A172 (cell line): Measurements from ENCODE around the gene AGFG2. TPM values are rescaled to one million over a fixed set of nuclear protein-coding genes. Genes with fewer than 3 reads are reported as not detected.
A peak's percentile ranks its signal among the peaks of the same experiment; 100 is the strongest.
"Not testable (repeated sequence)": the region's sequence is repeated elsewhere in the genome, so short reads cannot be mapped to it uniquely, and the experiment has no call there.

Experiments
- DNase-seq: peaks from one replicate; pipeline ENCODE4 v3.0.0-alpha.2; 2015; ENCODE audit warnings: low spot score
- total RNA-seq: library from RNA; depleted of rRNA; stranded (reverse); fragments of >200 nt; shearing (Covaris generic); gene quantifications from 2 replicates; pipeline ENCODE4 v1.2.3, GENCODE V29; 2014

The AGFG2 gene
- total RNA-seq, 1 experiment from 2014 or later = 6.8 TPM

DNA sequence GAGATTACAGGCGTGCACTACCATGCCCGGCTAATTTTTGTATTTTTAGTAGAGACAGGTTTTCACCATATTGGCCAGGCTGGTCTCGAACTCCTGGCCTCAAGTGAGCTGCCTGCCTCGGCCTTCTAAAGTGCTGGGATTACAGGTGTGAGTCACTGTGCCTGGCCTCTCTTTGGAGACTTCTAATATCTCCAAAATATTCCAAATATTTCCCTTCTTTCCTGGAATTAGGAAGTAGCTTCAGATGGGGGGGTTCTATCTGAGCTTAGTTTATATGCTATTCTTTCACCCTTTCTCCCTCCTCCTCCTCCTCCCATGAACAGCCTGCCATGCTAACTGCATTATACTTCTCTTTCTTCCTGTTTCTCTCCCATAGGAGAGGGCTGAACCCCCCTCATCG, 9.4 kb downstream of the AGFG2 start:
- DNase-seq = peak; percentile 25

DNA sequence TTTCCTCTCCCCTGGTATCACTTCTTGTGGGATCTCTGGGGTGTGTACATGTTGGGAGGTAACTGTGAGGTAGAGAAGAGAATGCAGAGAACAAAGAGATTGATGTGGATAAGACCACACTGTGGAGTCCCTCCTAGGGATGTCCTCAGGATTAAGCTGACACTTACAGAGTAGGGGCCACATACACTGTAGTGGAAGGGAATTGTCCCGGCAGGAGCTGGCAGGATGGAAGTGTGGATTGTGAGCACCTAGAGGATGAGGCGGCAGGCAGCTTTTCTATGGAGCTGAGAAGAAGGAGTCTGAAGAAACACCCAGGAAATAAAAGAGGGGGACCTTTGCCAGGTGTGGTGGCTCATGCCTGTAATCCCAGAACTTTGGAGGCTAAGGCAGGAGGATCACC, 13.5 kb downstream of the AGFG2 start:
- no peak for DNase-seq

DNA sequence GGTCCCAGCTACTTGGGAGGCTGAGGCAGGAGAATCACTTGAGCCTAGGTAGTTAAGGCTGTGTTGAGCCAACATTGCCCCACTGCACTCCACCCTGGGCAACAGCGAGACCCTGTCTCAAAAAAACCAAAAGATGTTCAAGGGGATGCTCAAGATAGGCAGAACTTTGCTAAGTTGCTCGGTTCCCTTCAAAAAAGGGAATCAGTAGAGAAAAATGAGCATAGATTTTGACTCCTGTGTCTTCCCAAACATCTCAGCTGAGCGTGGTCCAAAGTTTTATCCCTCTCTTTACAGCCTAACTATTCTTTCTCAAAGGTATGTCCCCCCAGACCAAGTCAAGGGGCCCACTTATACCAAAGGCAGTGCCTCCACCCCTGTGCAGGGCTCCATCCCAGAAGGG, 14.0 kb downstream of the AGFG2 start:
- no peak for DNase-seq

DNA sequence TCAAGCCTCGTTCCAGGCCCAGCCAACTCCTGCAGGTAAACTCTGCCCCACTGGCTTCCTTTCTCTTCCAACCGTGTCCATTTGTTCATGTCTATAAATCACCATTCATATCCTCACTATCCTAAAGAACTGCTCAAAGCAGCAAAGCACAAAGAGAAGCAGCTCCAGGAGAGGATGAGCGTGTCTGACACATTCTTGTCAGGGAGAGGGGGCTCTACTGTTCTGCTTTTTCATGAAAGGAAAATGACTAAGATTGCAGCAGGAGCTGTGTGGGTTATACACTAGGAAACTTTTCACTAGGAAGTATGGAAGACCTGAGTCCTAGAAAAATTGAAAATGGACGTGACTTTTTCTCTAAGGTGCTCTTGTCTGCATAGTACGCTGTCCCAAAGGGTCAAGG, 16.7 kb downstream of the AGFG2 start:
- no peak for DNase-seq

DNA sequence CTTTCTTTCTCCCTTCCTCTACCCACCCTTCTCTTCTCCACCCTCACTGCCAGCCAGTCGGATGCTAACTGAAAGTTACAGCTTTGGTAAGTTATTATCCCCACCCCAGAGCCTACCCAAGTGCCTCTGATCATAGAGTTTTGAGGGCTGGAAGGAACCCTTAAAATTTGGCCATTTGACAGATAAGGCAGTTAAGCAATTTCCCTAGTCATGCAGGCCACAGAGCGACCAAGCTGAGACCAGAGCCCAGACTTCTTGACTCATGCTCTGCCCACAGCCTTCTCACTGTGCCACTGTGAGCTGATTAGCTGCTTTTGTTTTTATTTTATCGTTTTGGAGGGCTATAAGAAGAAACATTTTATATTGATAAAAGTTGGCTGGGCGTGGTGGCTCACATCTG, 17.5 kb downstream of the AGFG2 start:
- DNase-seq = peak; percentile 24

DNA sequence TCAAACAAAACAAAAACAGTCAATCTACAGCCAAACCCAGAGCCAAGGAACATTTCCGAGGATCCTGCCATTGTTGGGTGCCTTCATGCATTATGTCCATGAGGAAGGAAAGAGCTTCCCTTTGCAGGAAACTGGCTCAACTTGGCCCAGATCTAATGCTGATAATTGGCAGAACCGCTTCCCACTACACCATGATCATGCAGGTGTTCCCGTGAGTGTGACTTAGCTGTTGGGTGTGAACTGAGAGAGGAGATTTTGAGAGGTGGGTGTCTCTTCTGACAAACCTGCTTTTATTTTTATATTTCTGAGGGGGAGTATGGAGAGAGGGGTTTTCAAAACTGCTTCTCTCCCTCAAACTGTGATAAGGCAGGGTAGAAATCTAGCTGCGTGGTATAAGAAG, 20.1 kb downstream of the AGFG2 start:
- no peak for DNase-seq

DNA sequence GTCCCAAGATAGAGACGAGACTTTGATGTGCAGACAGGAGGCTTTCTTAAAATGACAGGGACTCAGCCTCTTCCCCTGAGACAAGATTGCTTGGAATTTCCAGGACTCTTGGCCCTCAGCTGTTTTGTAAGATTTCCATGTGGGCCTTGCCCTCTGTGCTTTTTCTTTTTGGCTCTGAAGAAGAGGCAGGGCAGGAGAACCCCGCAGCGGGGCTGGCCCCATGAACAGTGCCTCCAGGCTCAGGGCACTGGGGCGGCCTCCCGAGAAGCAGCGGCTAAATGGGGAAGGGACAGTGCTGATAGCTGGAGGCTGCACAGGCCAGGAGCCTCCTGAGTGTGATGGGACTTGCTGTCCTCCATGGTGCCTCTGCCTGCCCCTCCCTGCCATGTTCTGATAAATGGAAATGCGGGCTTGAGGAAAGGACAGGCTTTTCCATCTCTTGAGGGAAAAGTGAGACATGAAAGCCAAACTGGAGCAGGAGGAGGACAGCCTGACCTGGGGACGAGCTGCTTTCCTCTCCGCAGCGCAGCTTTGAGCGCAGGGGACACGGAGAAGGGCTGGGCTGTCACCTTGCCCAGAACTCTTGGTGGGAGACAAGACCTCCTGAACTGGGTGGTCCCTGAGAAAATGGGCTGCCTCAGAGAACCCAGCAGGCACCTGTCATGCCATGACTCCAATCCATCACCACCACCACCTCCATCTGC, 22.6 kb downstream of the AGFG2 start:
- DNase-seq = no peak

DNA sequence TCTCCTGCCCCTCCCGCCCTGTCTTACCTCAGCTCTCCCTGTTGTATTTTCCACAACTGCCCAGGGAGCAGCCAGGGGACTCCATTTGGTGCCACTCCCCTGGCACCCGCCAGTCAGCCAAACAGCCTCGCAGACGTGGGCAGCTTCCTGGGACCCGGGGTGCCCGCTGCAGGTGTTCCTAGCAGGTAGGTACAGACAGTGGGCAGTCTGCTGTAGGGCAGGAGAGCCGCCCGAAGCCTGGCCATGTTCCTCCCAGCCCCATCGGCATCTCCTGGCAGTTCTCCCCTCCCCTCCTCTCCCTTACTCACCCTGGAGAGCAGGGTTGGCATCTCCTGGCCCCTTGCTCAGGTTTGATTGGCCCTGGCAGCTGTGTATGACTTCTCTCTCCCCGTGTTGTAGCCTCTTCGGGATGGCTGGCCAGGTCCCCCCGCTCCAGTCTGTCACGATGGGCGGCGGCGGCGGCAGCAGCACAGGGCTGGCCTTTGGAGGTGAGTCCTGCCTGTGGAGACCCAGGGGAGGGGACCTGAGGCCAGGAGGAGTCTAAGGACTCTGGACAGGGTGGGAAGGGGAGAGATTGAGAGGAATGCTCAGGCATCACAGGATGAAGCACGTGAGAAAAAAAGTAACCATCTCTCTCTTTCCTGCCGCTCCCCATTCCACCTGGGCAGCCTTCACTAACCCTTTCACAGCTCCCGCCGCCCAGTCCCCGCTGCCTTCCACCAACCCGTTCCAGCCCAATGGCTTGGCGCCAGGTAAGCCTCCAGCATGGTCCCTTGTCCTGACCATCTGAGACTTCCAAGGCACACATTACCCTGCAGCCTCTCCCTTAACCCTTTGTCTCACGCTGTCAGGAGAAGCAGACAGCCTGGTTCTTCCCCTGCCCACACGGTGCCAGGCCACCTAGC, 23.4 kb downstream of the AGFG2 start:
- no peak for DNase-seq

DNA sequence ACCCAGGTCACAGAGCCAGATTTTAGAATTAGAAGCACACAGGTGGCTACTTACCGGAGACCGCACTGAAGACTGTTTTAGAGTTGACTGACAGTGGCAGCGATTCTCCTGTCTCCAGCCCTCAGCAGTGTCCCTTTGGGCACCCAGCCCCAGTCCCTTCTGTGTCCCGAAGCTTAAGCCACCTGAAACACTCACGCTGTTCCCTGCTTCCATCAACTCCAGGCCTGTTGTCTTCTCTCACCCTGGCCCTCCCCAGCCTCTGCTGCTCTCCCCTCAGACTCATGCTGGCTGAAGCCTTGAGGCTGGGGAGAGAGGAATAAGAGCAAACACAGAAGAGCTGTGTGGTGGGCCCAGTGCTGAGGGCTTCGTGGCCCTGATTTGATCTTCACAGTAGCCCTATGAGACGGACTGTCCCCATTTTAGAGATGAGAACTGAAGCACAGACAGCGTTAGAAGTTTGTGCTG, 24.1 kb downstream of the AGFG2 start:
- no peak for DNase-seq

DNA sequence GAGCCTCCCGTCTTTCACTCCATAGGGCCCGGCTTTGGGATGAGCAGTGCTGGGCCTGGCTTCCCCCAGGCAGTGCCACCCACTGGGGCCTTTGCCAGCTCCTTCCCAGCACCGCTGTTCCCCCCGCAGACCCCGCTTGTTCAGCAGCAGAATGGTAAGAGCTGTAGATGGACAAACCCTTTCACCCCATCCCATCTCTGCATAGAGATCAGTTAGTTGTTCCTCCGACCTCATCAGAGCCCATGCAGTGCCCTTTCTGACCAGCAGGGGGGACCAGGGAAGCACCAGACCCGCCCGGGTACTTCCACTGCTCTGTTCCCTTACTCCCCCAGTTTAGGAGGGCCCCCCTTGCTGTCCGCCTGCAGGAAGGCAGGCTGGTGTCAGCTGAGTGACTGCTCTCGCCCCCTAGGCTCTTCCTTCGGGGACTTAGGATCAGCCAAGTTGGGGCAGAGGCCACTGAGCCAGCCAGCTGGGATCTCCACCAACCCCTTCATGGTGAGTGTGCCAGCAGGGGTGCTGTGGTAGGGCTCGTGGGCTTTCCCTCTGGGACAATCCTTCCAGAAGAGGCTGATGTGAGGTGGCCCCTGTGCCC, 24.9 kb downstream of the AGFG2 start:
- DNase-seq = peak; percentile 77

DNA sequence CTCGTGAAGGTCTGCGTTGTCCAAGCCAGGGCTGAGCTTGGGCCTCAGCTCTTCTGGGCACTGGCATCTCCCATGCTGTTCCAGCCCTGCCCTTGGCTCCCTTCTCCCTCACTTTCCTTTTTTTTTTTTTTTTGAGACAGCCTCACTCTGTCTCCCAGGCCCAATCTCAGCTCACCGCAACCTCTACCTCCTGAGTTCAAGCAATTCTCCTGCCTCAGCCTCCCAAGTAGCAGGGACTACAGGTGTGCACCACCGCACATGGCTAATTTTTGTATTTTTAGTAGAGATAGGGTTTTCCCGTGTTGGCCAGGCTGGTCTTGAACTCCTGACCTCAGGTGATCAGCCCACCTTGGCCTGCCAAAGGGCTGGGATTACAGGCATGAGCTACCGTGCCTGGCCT, 25.4 kb downstream of the AGFG2 start:
- DNase-seq = not testable (repeated sequence)

DNA sequence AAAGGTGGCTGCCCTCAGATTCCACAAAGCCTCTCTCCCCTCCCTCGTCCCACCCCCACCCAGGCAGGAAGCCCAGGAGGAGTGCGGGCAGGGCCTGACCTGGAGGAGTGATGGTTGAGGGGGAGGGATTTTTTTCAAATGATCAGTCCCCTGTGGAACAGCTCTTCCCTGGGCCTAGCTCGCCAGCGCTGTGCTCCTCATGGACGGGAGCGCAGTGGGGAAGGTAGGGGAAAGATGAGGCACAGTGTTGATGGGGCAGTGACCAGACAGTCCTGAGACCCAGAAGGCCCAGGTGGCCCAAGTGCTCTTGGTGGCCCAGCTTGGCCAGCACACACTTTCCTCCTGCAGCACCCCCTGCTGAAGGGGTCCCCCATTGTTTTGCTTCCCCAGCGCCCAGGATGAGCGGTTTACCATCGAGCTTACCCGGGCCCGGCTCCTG, 26.1 kb downstream of the AGFG2 start:
- DNase-seq = no peak

DNA sequence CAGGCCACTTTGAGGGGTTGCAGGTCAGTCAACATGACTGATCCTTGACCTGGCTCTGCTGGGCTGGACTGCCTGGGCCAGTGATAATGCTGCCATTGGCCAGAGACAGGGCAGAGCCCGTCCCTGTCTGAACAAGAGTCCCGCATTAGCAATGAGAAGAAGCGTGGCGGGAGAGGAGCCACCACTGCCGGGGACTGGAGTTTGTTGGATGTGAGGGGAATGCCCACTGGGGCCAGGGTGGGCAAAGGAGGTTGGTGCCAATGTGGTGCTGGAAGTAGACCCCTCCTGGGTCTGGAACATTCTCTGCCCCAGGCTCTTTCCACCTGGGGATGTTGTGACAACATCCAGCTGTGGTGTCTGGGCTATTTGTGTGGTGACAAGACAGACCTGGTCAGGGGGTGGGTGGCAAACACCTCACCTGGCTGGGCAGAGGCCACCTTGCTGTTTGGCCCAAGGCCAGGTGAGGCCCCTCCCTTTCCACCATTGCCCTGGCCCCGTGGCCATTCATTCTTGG, 27.1 kb downstream of the AGFG2 start:
- DNase-seq = no peak

DNA sequence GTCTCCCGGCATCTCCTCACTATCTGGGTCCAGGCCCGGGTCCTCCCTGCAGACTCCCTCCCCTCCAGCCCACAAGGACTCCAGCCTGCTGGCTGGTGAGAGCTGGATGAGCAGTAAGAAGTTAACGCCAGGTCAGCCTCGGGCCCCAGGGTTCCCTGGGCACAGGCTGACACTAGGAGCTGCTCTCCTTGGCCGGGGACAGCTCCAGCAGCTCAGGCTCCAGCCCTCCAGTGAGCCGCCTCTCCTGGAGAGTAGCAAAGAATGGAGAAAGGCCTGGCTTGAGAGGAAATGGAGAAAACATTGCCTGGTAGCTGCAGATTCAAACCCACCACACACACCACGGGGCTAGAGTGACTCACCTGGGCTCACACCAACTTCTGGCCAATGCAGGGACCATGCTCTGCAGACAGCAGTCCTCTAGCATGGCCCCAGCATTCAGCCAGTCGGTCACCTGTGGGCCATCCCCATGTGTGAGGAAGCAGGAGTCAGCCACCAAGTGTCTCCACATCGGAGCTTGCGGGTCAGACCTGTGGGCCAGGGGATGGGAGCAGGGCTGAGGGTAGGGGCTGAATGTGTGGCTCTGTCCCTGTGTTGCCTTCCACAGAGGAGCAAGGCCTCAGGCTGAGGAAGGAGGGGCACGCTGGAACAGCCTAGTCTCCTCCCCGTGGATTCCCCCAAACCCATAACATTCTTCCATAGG, 28.2 kb downstream of the AGFG2 start:
- DNase-seq = peak; percentile 41

DNA sequence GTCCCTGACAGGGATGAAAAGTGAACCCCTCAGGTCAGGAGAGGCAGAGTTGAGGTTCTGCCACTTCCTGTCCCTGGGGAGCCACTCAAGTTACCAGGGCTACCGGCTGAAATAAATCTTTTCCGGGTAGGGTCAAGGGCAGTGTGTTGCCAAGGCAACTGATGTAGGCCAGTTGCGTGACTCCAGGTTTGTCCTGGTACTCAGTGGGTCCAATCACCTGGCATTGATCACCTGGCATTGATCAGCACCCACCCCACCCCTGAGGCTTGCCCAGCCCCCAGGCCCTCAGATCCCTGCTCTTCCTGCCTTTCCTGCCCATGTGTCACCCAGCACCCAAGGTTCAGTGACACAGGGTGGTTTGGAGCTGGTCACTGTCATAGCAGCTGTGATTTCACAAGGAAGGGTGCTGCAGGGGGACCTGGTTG, 28.8 kb downstream of the AGFG2 start:
- peak; percentile 49 for DNase-seq

DNA sequence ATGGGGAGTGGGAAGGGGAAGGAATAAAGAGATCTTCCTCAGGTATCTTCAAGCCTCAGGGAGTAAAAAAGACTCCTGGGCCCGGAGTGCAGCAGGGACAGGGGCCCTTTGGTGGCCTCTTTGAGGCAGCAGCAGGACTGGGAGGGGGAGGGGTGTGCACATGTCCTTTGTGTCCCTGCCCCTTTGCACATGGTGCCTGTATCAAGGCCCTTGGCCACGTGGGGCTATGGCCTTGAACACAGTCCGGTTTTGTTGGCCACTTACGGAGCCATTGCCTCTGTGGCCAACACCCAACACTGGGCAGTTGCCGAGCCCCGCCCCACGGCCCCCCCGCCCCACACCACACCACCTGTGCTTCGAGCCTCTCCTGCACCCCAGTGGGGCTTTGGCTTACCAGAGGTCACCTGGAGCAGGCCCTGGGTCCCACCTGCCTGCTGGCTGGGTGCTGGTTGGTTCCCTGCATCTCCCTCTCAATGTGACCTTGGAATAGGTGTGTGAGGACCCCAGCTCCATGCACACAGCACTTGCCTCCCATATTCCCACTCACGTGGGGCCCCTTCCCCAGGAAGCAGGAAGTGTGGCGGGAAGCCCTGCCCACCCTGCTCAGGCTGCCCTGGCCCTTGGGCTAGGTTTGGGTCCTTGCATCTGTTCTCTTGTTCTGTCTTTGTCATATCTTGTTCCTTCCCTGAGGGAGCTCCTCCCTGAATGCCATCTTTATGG, 29.3 kb downstream of the AGFG2 start:
- no peak for DNase-seq

DNA sequence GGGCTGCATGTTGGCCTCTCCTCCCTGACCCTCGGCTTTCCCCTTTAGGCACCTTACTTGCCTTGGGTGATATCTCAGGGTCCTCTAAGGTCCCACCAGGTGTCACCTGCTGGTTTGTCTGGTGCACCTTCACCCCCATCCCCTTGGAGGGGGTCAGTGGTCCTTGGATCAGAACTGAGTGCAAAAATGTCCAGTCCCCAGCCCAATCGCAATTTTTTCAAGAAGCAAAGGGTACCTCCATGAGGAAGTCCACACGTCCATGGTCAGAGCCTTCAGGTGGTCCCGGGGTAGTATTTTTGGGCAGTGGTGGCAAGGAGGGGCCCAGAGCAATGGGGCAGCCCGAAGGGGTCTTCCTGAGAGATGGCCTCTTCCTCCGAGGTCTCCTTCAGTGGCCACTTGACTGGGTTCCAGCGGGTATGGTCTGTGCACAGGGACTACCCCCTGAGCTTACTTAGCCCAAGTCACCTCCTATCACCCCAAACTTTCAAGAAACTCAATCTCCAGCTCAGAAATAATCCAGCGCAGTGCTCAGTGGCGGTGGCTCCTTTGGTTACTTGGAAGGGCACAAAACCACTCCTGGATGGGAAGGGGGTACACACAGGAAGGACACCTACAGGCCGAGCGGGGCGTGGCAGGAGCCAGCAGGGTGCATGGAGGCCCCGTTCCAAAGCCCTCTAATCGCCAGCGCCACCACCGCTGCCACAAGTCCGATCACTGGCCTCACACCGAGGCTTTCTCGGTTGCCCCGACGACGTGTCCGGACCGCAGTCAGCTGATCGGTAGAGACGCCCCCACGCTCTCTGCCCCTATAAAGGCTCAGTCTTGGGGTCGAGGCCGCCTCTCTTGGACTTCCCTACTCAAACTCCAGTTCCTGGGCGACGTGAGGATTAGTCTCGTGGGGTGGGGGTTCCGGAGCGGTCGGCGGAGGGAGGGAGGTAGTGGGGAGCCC, 30.2 kb downstream of the AGFG2 start:
- DNase-seq = no peak

DNA sequence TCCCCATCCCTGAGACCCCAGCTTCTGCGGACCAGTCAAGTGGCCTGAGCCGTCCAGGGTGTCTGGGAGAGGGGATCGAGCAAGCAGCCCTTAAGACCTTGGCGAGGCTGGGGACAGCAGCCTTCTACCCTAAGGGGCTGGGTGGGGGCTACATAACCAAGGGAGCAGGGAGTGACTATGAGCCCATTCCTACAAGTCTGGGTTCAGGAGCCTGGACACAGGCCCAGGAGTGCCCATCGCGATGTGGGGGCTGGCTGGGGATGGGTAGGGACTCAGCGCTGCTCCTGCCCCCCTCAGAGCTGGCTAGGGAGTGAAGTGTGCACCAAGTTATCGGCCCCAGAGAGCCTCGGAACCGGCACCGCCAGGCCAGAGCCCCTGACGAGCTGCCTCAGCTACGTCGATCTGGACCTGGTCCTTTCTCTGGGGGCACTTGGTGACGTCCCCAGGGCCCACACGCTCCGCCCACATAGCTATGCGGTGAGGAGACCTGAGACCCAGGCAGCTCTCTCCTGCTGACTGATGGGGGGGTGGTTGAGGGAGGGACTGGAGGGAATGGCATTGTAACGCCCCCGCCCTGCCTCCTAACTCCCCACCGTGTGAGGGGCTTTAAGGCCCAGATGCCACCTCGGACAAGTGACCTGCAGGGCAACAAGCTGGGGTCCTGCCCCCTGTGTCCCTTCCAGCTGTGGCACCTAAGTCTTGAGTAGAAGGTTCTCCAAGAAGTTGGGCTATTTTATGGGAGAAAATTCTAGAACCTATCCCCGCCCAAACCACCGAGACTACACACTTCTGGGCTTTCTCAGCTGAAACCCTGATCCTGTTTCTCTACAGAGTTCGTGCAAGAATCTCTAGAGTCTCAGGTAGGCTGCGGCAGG, 32.2 kb downstream of the AGFG2 start:
- DNase-seq = no peak

DNA sequence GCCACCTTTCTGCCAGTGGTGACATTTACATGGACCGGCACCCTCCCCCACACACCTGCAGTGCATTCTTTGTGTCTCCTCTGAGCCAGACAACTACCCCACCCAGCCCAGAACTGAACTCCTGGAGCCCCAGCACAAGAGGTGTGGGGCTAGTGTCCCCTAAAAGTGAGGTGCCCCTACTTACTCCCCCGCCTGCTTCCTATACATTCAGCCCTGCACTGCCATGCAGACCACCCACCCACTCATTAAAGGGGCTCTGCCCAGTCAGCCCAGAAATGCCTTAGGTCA, 32.8 kb downstream of the AGFG2 start:
- DNase-seq = no peak
